RWPE2 (cell line): ENCODE measurements around the gene ATRN.
"Not testable (repeated sequence)": the region's sequence is repeated elsewhere in the genome, so short reads cannot be mapped to it uniquely, and the experiment has no call there.

Experiments used
- ATAC-seq: fragments of 200-7000 bp; cut with Tn5 transposase; 3 replicates; pipeline ENCODE4 v1.9.1; 2021; ENCODE audit warnings: low read depth
- DNase-seq: peaks from one replicate; pipeline ENCODE4 v3.0.0-alpha.2; 2020; ENCODE audit warnings: low spot score
- H3K27ac ChIP-seq: fragments of 450-650 bp; 2 replicates; pipeline ENCODE4 v1.5.1; 2017; ENCODE audit warnings: mild to moderate bottlenecking; ENCODE audit not compliant: poor library complexity, severe bottlenecking
- H3K27me3 ChIP-seq: fragments of 250-450 bp; sonication (Bioruptor Pico); 2 replicates; pipeline ENCODE4 v1.5.1; 2021; ENCODE audit warnings: mild to moderate bottlenecking, moderate library complexity; ENCODE audit not compliant: insufficient read depth, poor library complexity, severe bottlenecking
- H3K36me3 ChIP-seq: fragments of 250-450 bp; sonication (Bioruptor Pico); 2 replicates; pipeline ENCODE4 v1.5.1; 2020; ENCODE audit warnings: low read depth, mild to moderate bottlenecking, moderate library complexity
- H3K4me1 ChIP-seq: fragments of 250-450 bp; sonication (Bioruptor Pico); 2 replicates; pipeline ENCODE4 v1.5.1; 2021; ENCODE audit warnings: mild to moderate bottlenecking, moderate library complexity; ENCODE audit not compliant: insufficient read depth, poor library complexity, severe bottlenecking
- H3K4me3 ChIP-seq: fragments of 250-450 bp; sonication (Bioruptor Pico); 2 replicates; pipeline ENCODE4 v1.5.1; 2021; ENCODE audit warnings: mild to moderate bottlenecking, moderate library complexity; ENCODE audit not compliant: severe bottlenecking
- H3K9me3 ChIP-seq: fragments of 250-450 bp; sonication (Bioruptor Pico); 2 replicates; pipeline ENCODE4 v1.5.1; 2021; ENCODE audit warnings: mild to moderate bottlenecking, moderate library complexity; ENCODE audit not compliant: severe bottlenecking
- TF ChIP-seq, protein P1 (sequence below): fragments of 450-650 bp; IDR thresholded peaks from one replicate; pipeline ENCODE4 v1.5.1; 2017; ENCODE audit warnings: mild to moderate bottlenecking, moderate library complexity; ENCODE audit not compliant: poor library complexity, severe bottlenecking

Gene ATRN

DNA sequence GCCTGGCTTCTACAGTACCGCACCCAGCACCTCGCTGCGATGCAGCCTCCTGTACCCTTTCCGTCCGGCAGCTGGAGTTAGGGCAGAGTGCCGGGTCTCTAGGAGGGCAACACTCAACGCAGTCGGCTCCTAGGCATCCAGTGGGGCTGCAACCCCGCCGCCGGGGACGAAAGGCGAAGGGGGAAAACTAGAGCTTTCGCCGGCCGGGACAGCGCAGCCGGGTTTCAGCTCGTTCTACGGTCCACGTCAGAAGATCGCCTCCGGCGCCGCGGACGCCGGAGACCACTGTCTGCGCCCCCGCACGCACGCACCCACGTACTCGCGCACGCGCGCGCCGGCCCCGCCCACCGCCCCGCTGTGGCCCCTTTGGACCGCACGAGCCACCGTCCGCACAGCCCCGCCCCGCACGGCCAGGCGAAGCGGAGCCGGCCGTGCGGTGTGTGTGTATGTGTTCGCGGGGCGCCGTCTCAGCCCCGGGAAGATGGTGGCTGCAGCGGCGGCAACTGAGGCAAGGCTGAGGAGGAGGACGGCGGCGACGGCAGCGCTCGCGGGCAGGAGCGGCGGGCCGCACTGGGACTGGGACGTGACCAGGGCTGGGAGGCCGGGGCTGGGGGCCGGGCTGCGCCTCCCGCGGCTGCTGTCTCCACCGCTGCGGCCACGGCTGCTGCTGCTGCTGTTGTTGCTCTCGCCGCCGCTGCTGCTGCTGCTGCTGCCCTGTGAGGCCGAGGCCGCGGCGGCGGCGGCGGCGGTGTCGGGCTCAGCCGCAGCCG, at the start of gene ATRN:
TSS of gene ATRN (plus strand) at position 392 of the 770 bp plus-strand sequence. CDS start at position 482, 90 bp downstream.
- peak within 1 kb of the TSS; percentile 77 for H3K4me3 ChIP-seq
- H3K27ac ChIP-seq = no peak within 1 kb of the TSS
- H3K36me3 ChIP-seq = no peaks in the 10 kb centered on the region
- no peaks in the 10 kb centered on the region for H3K27me3 ChIP-seq
- H3K9me3 ChIP-seq = no peaks in the 10 kb centered on the region
- ATAC-seq (peak; percentile 87), DNase-seq (peak; percentile 91)
- TF ChIP-seq, protein P1, sequence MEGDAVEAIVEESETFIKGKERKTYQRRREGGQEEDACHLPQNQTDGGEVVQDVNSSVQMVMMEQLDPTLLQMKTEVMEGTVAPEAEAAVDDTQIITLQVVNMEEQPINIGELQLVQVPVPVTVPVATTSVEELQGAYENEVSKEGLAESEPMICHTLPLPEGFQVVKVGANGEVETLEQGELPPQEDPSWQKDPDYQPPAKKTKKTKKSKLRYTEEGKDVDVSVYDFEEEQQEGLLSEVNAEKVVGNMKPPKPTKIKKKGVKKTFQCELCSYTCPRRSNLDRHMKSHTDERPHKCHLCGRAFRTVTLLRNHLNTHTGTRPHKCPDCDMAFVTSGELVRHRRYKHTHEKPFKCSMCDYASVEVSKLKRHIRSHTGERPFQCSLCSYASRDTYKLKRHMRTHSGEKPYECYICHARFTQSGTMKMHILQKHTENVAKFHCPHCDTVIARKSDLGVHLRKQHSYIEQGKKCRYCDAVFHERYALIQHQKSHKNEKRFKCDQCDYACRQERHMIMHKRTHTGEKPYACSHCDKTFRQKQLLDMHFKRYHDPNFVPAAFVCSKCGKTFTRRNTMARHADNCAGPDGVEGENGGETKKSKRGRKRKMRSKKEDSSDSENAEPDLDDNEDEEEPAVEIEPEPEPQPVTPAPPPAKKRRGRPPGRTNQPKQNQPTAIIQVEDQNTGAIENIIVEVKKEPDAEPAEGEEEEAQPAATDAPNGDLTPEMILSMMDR = no peak
- peaks cover 4% of the 10 kb centered on the region for H3K4me1 ChIP-seq

DNA sequence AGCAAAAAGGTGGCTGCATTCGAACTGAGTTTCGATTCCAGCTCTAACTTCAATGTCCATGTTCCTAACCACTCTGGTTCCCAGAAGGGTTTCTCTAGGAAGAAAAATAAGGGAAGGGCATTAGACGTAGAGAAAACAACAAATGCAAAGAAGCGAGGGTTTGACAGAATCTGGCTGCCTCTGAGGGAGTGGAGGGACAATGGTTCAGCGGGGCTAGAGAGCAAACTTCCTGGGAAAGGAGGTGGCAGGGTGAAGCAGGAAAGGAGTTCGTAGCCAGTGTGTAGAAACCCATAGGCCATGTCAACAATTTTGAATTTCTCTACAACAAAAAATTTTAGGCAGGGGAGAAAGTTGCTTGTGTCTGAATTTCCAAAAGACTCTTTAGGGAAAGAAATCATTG, 48.8 kb upstream of the ATRN start:
- H3K27me3 ChIP-seq = no peaks in the 10 kb centered on the region
- no peak overlapping the region for H3K4me3 ChIP-seq
- TF ChIP-seq, protein P1 = no peak
- ATAC-seq = no peak
- H3K36me3 ChIP-seq = no peaks in the 10 kb centered on the region
- no peaks in the 10 kb centered on the region for H3K9me3 ChIP-seq
- peaks cover 11% of the 10 kb centered on the region for H3K4me1 ChIP-seq
- H3K27ac ChIP-seq = no peak overlapping the region
- no peak for DNase-seq

DNA sequence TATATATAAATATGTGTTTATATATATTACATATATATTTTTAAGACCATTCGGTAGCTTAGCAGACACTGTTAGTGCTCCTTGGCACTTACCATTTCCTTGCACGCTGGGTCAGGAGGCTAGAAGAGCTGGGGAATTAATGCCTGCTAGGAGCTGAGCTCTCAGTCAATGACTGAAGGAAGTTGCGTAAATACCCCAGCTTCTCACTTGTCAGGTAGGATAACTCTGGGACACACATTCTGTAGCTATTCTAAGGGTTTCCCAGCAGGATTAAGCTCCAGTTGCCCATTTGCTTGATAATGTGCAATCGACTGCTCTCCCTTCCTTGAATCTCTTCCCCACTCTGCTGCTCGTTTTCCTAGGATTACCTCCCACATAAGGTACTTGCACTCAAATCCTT, 47.7 kb upstream of the ATRN start:
- TF ChIP-seq, protein P1 = no peak
- H3K9me3 ChIP-seq = no peaks in the 10 kb centered on the region
- no peaks in the 10 kb centered on the region for H3K27me3 ChIP-seq
- DNase-seq (no peak), ATAC-seq (no peak)
- no peak overlapping the region for H3K4me3 ChIP-seq
- H3K4me1 ChIP-seq = peaks cover 11% of the 10 kb centered on the region
- H3K36me3 ChIP-seq = no peaks in the 10 kb centered on the region
- no peak overlapping the region for H3K27ac ChIP-seq

DNA sequence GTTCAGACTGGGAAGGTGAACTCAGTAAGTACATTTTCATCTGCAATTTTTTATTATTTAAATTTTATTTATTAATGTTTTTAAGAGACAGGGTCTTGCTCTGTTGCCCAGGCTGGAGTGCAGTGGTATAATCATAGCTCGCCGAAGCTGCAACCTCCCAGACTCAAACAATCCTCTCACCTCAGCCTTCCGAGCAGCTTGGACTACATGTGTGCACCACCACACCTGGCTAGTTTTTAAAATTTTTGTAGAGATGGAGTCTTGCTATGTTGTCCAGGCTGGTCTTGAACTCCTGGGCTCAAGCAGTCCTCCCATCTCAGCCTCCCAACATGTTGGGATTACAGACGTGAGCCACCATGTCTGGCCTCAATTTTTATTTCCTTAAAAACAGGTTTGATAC, 44.1 kb upstream of the ATRN start:
- H3K36me3 ChIP-seq, H3K4me3 ChIP-seq, H3K4me1 ChIP-seq, DNase-seq, H3K27ac ChIP-seq, H3K9me3 ChIP-seq, H3K27me3 ChIP-seq, ATAC-seq: not testable (repeated sequence)

DNA sequence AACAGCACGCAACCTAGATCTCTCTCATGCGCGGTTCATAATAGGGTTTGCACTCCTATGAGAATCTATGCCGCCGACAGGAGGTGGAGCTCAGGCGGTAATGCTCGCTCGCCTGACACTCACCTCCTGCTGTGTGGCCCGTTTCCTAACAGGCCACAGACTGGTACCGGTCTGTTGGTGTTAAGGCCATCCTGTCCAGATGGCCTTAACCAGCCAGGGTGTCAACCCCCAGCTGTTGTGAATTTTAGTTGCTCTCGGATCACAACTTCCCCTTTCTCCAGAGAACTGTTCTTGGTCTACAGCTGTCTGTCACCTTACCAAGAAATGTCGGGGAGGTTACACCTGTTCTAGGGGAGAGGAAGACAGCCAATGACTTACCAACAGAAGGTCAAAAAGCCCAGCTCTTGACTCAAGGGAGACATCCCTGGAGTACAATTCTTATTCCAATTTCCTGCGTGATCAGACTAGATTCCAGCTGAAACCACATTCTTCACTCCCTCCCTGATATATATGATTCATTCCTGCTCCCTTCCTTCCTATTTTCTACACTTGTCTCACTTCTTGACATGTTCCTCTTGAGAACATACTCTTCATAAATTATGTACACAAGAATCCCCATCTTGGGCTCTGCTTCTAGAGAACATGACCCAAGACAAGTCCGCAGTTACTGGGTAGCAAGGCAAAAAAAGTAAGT, 40.3 kb upstream of the ATRN start:
- Histone ChIP-seq H3K9me3 (no peaks in the 10 kb centered on the region), H3K4me3 (no peak overlapping the region), H3K27me3 (no peaks in the 10 kb centered on the region), H3K27ac (no peak overlapping the region), H3K4me1 (no peaks in the 10 kb centered on the region), H3K36me3 (no peaks in the 10 kb centered on the region)
- no peak for DNase-seq
- ATAC-seq = no peak
- TF ChIP-seq, protein P1 = no peak
